SK-N-SH treated with all-trans-retinoic acid at 6 μM for 48 hours (cell line): ENCODE data around the gene ATAD3B.

Experiments
- ARNTL ChIP-seq: fragments of 450-650 bp; formaldehyde crosslinking; IDR thresholded peaks from 2 replicates; pipeline ENCODE4 v1.5.0; 2020; ENCODE audit warnings: low read depth, mild to moderate bottlenecking, moderate library complexity, borderline replicate concordance
- ZFP30 ChIP-seq: fragments of 450-650 bp; formaldehyde crosslinking; IDR thresholded peaks from 2 replicates; pipeline ENCODE4 v1.5.0; 2022; ENCODE audit warnings: mild to moderate bottlenecking, moderate library complexity
- TF ChIP-seq, protein P1 (sequence below): fragments of 250-450 bp; sonication (Bioruptor Pico); IDR thresholded peaks from 2 replicates; pipeline ENCODE4 v1.8.0; 2021; ENCODE audit warnings: low read depth, mild to moderate bottlenecking, moderate library complexity, borderline replicate concordance

- TF ChIP-seq, protein P1, sequence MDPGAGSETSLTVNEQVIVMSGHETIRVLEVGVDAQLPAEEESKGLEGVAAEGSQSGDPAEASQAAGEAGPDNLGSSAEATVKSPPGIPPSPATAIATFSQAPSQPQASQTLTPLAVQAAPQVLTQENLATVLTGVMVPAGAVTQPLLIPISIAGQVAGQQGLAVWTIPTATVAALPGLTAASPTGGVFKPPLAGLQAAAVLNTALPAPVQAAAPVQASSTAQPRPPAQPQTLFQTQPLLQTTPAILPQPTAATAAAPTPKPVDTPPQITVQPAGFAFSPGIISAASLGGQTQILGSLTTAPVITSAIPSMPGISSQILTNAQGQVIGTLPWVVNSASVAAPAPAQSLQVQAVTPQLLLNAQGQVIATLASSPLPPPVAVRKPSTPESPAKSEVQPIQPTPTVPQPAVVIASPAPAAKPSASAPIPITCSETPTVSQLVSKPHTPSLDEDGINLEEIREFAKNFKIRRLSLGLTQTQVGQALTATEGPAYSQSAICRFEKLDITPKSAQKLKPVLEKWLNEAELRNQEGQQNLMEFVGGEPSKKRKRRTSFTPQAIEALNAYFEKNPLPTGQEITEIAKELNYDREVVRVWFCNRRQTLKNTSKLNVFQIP (CRISPR knock-in tag) = no peak
- no peak for TF ChIP-seq ARNTL
- TF ChIP-seq ZFP30 (CRISPR knock-in tag) = no peak
These were observed 41.9 kb upstream of the ATAD3B start for GRCh38 chr1:1429671-1430073.
